Activated CD4-positive, CD25-positive, alpha-beta regulatory T cell treated with anti-CD3 and anti-CD28 coated beads, Interleukin-2, amount 50 U/mL, for 72 hours (primary cell): ENCODE data around the gene DTX2.
A peak's percentile ranks its signal among the peaks of the same experiment; 100 is the strongest.
"Not testable (repeated sequence)": the region's sequence is repeated elsewhere in the genome, so short reads cannot be mapped to it uniquely, and the experiment has no call there.

Experiments used
- DNase-seq: peaks from one replicate; pipeline ENCODE4 v3.0.0; 2021

Gene DTX2

GRCh38 chr7:76461464-76462101 is at the start of gene DTX2:
TSS of gene DTX2 (plus strand) at chr7:76461709. CDS start at chr7:76480510, 18,801 bp downstream.
- DNase-seq = peak; percentile 61

GRCh38 chr7:76412249-76412648 is 49.3 kb upstream of the DTX2 start:
- no peak for DNase-seq

GRCh38 chr7:76417654-76418310 is 43.7 kb upstream of the DTX2 start:
- not testable (repeated sequence) for DNase-seq

- not testable (repeated sequence) for DNase-seq
Observed at GRCh38 chr7:76421097-76421496, 40.4 kb upstream of the DTX2 start.

DNA sequence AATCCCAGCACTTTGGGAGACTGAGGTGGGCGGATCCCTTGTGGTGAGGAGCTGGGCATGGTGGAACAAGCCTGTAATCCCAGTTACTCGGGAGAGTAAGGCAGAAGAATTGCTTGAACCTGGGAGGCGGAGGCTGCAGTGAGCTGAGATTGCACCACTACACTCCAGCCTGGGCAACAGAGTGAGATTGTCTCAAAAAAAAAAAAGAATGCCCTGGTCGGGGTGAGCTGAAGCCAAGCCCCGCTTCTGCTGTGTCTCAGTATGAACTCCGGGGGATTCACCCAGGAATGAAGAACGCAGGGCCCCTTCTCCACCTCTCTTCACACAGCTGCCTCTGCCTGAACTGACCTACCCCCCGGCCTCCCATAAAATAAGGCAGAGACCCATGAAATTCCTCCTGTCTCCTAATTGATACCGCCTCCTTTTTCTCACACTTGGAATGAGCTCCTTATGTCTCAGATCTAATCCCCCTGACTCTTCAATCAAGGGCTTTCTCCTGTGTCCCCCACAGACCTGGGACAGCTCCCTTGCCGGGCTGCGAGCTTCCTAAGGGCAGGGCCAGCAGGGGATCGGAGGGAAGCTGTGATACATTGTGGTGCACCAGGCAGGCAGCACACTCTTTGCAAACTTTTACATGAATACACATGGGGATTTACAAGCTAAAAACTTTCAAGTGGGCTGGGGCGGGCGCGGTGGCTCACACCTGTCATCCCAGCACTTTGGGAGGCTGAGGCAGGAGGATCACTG is 37.7 kb upstream of the DTX2 start:
- no peak for DNase-seq

GRCh38 chr7:76424413-76425111 is 36.9 kb upstream of the DTX2 start, which contains the start of gene ZP3:
TSS of gene ZP3 (plus strand) at chr7:76424950. CDS start at chr7:76424965, 15 bp downstream.
- no peak for DNase-seq

DNA sequence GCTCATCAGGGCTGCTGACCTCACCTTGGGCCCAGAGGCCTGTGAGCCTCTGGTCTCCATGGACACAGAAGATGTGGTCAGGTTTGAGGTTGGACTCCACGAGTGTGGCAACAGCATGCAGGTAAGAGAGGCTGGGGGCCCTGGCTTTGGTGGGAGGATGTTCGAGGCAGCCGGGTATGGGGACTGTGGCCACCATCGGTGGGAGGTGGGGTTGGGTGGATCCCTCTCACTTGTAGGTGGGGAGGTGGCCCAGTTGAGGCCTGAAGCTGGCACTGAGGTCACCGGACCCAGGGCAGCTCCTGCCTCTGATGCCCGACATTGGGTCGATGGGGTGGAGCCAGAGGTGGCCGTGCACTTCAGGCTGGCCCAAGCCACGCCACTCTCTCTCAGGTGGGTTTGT is 36.4 kb upstream of the DTX2 start:
- DNase-seq = no peak

DNA sequence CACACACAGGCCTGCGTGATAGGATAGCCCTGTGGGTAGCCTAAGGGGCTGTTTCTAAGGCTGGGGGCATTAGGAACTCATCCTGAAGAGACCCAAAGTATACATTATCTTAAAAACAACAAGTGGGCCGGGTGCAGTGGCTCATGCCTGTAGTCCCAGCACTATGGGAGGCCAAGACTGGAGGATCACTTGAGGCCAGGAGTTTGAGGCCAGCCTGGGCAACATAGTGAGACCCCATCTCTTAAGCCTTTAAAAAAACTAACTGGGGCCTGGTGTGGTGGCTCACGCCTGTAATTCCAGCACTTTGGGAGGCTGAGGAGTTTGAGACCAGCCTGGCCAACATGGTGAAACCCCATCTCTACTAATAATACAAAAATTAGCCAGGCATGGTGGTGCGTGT is 36.0 kb upstream of the DTX2 start:
- not testable (repeated sequence) for DNase-seq

GRCh38 chr7:76426246-76426645 is 35.3 kb upstream of the DTX2 start:
- DNase-seq = no peak

DNA sequence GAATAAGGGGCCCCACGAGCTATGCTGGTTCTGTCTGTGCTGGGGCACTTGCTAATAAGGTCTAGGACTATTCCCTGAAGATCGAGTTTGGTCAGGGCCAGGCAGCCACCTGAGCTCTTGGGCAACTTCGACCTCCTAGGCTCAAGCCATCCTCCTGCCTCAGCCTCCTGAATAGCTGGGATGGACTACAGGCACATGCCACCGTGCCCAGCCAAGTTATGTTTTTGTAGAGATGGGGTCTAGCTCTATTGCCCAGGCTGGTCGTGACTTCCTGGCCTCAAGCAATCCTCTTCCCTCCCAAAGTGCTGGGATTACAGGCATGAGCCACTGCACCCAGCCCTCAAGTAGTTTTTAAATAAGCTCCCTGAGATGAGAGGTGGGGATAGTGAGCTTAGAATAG is 33.9 kb upstream of the DTX2 start:
- no peak for DNase-seq

DNA sequence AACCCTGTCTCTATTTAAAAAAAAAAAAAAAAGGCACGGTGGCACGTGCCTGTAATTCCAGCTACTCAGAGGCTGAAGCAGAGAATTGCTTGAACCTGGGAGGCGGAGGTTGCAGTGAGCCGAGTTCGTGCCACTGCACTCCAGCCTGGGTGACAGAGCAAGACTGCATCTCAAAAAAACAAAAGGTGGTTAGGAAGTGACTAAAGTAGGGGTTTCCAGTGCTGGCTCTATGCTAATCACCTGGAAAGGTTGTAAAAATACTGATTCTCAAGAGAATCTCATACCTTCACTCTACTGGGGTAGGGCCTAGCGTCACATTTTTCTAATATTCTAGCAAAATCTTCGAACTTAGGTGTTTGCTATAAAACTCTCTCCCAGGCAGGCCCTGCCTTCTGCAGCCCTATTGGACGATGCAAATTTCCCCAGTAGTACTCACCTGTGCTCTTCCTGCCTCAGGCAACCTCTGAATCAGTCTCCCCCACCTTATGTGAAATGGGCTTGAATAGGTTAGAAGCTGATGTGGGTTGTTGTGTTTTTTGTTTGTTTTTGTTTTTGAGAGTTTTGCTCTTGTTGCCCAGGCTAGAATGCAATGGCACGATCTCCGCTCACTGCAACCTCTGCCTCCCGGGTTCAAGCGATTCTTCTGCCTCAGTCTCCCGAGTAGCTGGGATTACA is 33.2 kb upstream of the DTX2 start:
- no peak for DNase-seq

DNA sequence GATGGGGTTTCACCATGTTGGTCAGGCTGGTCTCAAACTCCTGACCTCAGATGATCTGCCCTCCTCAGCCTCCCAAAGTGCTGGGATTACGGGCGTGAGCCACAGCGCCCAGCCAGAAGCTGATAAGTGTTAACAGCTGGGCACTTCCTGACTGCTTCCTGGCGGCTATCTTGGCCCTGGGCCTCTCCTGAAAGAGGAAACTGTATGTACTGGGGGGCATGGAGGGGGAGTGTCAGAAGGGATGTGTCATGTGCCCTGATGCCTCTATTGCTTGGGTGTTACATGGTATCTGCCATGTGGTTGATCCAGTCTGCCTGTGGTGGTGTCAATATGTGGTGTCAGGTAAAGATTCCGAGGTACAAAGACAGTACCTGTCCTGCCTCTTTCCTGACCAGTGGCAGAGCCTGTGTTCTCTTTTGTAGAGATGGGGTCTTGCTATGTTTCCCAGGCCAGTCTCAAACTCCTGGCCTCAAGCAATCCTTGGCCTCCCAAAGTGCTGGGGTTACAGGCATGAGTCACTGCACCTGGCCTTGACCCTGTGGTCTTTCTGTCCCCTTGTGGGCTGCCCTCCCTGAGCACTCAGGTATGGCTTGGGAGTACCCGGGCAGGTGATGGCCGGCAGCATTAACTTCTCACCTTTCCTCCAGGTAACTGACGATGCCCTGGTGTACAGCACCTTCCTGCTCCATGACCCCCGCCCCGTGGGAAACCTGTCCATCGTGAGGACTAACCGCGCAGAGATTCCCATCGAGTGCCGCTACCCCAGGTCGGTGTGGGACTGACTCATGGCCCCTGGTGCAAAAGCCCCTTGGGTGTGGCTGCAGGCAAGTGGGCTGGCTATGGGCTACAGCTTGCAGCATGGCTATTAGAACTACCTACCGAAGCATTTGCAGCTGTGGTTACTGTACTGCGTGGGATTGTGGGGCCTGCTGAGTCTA is 32.4 kb upstream of the DTX2 start:
- DNase-seq = no peak

- DNase-seq = no peak
Observed at GRCh38 chr7:76430211-76430610, 31.3 kb upstream of the DTX2 start.

DNA sequence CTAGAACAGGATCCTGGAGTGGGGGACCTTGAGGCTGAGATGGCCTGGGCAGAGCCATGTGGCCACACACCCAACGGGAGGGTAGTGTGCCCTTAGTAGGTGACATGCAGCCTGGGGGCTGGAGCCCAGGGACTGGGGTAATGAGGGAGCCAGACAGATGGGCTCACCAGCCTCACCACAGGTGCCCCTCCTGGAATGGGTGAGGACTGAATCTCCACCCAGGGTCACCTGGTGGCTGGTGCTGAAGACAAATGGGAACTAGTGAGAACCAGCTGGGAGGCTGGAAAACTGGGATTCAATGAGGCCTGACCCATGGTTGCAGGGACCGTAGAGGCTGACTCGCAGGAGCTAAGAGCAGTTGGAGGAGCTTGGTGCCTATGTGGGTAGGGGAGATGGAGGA is 30.7 kb upstream of the DTX2 start:
- no peak for DNase-seq

GRCh38 chr7:76437873-76438272 is 23.6 kb upstream of the DTX2 start:
- not testable (repeated sequence) for DNase-seq

DNA sequence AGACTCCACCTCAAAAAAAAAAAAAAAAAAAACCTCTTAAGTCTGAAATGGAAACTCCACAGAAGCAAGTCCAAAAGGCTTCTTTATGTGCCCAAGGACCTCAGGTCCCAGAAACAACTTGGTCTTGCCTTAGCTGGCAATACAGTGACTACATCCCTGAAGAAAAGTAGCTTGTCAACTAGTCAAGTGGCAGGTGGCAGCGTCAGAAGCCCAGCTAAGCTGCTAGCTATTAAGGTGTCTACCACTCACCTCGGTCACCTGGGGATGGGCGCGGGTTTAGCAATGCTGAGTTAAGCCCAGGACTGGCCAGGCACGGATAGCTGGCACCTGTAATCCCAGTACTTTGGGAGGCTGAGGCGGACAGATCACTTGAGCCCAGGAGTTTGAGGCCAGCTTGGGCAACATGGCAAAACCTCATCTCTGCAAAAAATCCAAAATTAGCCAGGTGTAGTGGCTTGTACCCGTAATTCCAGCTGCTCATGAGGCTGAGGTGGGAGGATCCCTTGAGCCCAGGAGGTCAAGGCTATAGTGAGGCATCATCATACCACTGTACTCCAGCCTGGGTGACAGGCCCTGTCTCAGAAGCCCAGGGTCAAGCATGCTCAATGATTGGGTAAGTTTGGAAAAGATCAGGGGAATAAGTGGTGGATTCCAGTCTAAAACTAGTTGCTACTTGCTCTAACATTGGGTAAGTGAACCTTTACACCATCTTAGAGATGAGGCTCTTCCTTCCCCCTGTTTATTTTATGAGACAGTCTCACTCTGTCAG is 22.2 kb upstream of the DTX2 start:
- not testable (repeated sequence) for DNase-seq

DNA sequence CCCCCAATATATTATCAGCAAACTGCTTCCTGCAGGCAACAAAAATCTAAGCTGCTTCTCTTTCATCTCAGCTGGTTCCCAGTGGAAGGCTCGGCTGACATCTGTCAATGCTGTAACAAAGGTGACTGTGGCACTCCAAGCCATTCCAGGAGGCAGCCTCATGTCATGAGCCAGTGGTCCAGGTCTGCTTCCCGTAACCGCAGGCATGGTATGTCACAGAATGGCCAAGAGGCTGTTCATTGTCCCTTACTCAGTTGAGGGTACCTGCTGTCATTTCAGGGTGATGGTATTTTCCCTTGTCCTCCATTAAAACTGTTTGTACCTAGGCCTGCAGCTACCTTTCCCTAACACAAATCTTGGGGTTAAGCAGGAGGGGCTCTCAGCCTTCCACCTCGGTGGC is 21.1 kb upstream of the DTX2 start:
- DNase-seq = not testable (repeated sequence)

DNA sequence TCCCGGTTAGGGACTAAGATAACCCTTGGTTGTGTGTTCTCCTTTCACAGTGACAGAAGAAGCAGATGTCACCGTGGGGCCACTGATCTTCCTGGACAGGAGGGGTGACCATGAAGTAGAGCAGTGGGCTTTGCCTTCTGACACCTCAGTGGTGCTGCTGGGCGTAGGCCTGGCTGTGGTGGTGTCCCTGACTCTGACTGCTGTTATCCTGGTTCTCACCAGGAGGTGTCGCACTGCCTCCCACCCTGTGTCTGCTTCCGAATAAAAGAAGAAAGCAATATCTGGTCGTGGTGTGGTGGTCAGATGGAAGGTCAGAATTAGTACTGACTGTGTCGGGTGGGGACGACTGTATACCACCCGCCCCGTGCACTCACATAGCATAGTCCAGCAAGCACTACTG is 19.7 kb upstream of the DTX2 start:
- DNase-seq = not testable (repeated sequence)

DNA sequence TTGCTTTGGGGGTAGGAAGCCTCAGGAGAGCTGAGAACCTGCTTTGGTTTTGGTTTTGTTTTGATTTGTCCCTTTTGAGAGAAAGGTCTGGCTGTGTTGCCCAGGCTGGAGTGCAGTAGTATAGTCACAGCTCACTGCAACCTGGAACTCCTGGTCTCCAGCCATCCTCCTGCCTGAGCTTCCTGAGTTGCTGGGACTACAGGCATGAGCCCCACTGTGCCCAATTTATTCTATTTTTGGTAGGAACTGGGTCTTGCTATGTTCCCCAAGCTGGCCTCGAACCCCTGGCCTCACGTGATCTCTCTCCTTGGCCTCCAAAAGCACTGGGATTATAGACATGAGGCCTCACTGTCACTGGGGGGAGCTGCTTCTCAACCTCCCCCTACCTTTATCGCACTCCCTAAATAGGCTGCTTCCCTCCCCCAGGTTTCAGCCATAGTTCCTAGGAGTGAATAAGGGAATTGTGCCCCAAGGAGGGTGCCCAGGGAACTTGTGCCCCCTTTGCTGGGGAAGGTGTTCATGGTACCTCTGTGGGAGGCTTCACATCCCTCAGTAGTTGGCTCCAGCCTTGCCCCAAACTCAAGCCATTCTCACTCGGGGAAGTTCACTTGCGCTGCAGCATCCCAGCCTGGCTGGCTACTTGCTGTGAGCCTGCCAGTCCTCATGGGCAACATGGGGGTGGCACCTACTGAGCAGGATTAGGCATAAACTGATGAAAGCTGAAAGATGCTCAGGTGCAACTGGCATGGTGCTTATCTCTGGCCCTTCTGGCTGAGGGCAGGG is 18.7 kb upstream of the DTX2 start:
- not testable (repeated sequence) for DNase-seq

- DNase-seq = not testable (repeated sequence)
Observed at GRCh38 chr7:76443846-76444245, 17.7 kb upstream of the DTX2 start.
